Measurements from ENCODE around the gene SKA2.

DNA sequence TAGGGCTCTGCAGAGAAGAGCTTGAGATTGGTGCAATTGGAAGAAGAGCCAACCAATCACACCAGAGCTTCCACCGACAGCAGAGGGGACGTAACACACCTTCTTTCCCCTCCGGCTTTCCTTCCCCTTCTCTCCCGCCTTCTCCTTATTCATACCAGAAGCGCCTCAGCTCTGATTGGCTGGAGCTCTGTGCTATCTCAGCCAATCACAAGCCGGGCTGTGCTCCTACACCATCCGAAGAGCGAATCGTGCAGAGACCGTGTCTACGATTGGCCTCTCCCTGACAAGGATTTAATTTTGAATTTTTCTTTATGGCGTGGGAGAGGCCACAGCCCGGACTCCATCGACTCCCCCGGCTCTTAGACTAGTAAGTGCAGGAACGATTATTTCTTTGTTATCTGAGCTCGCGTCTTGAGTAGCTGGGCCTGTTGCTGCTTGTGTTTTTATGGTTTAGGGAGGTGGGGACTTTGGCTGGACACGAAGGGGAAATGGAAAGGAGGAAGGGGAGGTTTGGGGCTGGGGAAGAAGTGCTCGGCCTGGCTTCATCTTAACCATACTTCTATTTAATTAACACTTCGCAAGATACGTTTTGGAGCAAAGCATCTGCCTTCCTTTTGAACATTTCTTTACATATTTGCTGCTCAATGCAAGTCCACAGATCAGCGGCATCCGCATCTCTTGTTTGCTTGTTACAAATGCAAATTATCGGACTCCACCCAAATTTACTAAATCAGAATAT, 622 bp upstream of the SKA2 start, which contains the start of gene PRR11:
- TF ChIP-seq, protein P1, sequence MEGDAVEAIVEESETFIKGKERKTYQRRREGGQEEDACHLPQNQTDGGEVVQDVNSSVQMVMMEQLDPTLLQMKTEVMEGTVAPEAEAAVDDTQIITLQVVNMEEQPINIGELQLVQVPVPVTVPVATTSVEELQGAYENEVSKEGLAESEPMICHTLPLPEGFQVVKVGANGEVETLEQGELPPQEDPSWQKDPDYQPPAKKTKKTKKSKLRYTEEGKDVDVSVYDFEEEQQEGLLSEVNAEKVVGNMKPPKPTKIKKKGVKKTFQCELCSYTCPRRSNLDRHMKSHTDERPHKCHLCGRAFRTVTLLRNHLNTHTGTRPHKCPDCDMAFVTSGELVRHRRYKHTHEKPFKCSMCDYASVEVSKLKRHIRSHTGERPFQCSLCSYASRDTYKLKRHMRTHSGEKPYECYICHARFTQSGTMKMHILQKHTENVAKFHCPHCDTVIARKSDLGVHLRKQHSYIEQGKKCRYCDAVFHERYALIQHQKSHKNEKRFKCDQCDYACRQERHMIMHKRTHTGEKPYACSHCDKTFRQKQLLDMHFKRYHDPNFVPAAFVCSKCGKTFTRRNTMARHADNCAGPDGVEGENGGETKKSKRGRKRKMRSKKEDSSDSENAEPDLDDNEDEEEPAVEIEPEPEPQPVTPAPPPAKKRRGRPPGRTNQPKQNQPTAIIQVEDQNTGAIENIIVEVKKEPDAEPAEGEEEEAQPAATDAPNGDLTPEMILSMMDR (IDR thresholded peaks at IDR 0.05), result no peak
- no peak for TF ChIP-seq POLR2A (IDR thresholded peaks at IDR 0.05)
- no peak for TF ChIP-seq EP300 (IDR thresholded peaks at IDR 0.05)

Measured in tibial nerve (tissue), 4 donors.